ENCODE results near the gene KCNN4.

The KCNN4 gene

DNA sequence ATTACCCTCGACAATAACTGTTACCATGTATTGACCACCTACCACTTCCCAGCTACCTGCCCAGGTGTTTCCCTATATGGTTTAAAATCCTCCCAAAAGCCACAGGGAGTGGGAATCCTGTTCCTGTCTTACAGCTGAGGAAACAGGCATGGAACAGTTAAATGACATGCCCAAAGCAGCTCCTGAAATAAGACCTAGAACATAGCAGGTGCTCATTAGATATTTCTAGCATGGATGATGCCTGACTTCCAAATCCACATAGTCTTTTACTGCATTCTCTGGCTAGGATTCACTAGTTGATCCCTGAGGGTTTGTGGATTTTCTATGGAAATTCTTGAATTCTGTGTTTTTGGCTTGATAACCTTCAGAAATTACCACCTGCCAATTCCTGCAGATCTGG is 13.0 kb downstream of the KCNN4 start:
- no peak overlapping the region for H3K4me3 ChIP-seq (ENCODE audit: low read depth, low read length)
- TF ChIP-seq, protein P1, sequence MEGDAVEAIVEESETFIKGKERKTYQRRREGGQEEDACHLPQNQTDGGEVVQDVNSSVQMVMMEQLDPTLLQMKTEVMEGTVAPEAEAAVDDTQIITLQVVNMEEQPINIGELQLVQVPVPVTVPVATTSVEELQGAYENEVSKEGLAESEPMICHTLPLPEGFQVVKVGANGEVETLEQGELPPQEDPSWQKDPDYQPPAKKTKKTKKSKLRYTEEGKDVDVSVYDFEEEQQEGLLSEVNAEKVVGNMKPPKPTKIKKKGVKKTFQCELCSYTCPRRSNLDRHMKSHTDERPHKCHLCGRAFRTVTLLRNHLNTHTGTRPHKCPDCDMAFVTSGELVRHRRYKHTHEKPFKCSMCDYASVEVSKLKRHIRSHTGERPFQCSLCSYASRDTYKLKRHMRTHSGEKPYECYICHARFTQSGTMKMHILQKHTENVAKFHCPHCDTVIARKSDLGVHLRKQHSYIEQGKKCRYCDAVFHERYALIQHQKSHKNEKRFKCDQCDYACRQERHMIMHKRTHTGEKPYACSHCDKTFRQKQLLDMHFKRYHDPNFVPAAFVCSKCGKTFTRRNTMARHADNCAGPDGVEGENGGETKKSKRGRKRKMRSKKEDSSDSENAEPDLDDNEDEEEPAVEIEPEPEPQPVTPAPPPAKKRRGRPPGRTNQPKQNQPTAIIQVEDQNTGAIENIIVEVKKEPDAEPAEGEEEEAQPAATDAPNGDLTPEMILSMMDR (IDR thresholded peaks at IDR 0.05; ENCODE audit: low read depth, low read length), result no peak

GRCh38 chr19:43767316-43767715 is 13.5 kb downstream of the KCNN4 start:
- H3K4me3 ChIP-seq (ENCODE audit: low read depth, low read length), result no peak overlapping the region

DNA sequence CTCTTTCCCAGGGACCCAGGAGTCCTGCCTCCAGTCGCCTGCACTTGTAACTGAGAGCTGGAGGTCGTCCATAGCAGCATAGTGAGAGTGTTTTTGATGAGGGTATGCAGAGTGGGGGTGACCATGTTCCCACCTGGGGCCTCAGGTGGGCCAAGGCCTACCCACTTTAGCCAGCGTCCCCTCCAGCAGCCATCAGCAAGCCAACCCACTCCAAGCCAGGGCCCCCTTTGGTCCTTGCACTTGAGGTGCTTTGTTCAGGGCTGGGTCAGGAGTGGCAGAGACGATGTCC is 14.1 kb downstream of the KCNN4 start:
- H3K4me3 ChIP-seq (ENCODE audit: low read depth, low read length), result no peak overlapping the region
- TF ChIP-seq, protein P1 (IDR thresholded peaks at IDR 0.05; ENCODE audit: low read depth, low read length), result no peak

More at GRCh38 chr19:43767316-43767715, 13.5 kb downstream of the KCNN4 start:
- TF ChIP-seq, protein P1 (IDR thresholded peaks at IDR 0.05; ENCODE audit: low read depth, low read length), result no peak

DNA sequence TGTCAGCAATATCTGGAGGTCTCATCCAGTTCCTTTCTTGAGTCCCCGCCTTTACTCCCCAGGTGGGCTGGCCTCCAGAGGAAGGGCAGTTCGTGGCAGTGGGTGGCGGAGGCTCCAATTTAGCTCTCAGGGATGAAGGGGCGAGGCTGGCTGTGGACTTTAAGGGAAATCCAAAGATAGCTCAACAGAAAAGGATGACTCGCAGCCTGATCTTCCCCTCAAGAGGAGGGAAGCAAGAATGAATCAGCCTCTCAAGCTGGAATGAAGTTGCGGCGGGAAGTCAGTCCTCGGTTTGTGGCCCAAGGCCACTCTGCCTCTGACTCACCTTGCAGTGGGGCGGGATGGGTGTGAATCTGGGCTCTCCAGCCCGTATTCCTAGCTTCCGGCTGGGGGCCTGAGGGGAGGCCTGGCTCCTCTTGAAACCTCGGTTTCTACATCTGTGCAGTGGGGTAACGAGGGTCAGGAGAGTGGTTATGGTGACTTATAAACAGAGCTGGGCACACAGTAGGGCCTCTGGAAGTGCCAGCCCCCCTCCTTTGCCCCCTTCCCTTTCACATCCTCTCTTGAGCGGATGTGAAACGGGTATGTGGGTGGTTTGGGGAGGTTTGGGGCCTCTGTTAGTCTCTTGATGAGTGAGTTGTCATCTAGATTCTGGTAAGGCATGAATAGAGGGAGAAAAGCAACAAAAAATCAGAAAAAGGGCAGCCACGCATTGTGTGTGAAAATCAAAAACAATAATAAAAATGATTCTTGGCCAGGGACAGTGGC is 15.5 kb downstream of the KCNN4 start:
- H3K4me3 ChIP-seq (ENCODE audit: low read depth, low read length), result 0 out of 2 replicates have a peak overlapping the region, but pooled peaks have one; percentile 14
- TF ChIP-seq, protein P1 (IDR thresholded peaks at IDR 0.05; ENCODE audit: low read depth, low read length), result no peak

DNA sequence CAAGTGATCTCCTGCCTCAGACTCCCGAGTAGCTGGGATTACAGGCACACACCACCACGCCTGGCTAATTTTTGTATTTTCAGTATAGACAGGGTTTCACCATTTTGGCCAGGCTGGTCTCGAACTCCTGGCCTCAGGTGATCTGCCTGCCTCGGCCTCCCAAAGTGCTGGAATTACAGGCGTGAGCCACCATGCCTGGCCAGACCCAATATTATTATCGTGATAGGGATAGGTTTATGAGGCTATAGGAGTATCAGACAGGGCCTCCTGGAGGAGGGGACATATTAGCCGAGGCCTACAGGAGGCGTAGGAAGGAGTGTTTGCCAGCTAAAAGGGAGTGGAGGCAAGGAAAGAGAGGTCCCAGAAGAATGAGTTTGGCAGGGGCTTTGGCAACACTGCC is 16.1 kb downstream of the KCNN4 start:
- 0 out of 2 replicates have a peak overlapping the region, but pooled peaks have one; percentile 14 for H3K4me3 ChIP-seq (ENCODE audit: low read depth, low read length)

- TF ChIP-seq, protein P1 (IDR thresholded peaks at IDR 0.05; ENCODE audit: low read depth, low read length), result no peak
- H3K4me3 ChIP-seq (ENCODE audit: low read depth, low read length), result no peak overlapping the region
These were observed 17.3 kb downstream of the KCNN4 start for GRCh38 chr19:43763473-43763939.

- TF ChIP-seq, protein P1 (IDR thresholded peaks at IDR 0.05; ENCODE audit: low read depth, low read length), result no peak
- no peak overlapping the region for H3K4me3 ChIP-seq (ENCODE audit: low read depth, low read length)
These were observed 18.0 kb downstream of the KCNN4 start for GRCh38 chr19:43762814-43763213.

DNA sequence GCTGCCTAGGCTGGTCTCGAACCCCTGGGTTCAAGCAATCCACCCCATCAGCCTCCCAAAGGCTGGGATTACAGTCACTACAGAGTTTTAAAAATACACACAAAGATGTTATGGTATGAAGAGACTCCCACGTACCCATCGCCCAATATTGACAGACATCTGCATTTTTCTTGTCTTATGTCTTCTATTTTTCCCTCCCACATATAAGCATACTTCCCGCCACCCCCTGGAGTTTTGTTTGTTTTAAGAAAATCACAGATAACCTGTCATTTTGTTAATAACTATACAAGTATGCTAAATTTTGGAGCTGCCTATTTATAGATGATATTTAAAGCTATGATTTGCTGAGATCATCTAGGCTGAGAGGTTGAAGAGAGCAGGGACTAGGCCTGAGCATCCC is 19.8 kb downstream of the KCNN4 start:
- TF ChIP-seq, protein P1 (IDR thresholded peaks at IDR 0.05; ENCODE audit: low read depth, low read length), result no peak
- H3K4me3 ChIP-seq (ENCODE audit: low read depth, low read length), result no peak overlapping the region

All from WI38 (cell line).